Measurements from ENCODE around the gene DCAF4.
A peak's percentile ranks its signal among the peaks of the same experiment; 100 is the strongest.

DCAF4 gene, protein sequence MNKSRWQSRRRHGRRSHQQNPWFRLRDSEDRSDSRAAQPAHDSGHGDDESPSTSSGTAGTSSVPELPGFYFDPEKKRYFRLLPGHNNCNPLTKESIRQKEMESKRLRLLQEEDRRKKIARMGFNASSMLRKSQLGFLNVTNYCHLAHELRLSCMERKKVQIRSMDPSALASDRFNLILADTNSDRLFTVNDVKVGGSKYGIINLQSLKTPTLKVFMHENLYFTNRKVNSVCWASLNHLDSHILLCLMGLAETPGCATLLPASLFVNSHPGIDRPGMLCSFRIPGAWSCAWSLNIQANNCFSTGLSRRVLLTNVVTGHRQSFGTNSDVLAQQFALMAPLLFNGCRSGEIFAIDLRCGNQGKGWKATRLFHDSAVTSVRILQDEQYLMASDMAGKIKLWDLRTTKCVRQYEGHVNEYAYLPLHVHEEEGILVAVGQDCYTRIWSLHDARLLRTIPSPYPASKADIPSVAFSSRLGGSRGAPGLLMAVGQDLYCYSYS

DNA sequence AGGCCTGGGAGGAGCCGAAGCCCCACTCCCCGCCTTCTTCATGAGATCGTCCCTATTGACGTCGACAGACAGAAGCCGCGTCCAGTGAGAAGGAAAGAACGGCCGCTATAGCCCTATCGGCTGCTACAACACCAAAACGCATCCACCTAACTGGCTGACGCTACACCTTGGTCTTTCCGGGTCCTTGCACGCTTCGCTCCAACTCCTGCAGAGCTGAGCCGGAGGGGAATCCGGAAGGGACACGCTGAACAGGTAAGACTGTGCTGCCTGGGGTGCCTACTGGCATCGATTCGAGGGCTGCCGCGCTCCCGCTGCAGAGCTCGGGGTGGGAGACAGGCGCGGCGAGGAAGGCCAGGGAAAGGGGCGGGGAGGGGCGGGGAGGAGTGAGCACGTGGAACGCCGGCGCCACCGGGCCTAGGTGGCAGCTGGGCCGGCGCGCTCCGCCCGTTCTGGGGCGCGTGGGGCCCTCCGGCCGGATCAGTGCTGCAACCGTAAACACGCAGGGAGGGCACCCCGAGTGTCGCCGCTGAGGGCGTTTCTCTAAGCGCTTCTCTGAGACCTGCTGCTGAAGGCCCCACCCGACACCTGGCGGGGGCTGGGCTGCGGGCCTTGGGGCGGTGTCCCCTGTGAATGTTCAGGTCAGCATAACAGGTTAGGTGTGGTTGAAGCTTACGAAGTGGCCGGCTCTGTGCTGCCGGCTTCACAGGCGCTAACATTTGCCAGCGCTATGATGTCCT is at the start of gene DCAF4:
TSS of gene DCAF4 (plus strand) at position 173 of the 737 bp plus-strand sequence. CDS start 11,515 bp downstream, outside the sequence.
- peak; percentile 95 for DNase-seq

DNA sequence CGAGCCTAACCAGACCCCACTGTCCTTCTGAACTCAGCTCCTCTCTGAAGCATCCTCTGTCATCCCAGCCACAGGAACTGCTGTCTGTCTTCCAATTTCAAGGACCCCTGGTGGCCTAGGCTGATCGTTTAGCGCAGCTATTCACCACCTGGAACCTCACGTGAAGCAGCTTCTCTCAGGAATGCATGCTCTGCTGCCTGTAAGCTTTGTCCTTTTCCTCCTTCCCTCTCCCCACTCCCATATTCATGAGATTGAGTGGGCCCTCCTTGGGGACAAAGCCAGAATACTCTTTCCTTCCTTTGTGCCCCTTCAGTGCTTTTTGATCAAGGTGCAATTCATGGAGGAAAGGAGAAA is 49.6 kb upstream of the DCAF4 start:
- DNase-seq: no peak

DNA sequence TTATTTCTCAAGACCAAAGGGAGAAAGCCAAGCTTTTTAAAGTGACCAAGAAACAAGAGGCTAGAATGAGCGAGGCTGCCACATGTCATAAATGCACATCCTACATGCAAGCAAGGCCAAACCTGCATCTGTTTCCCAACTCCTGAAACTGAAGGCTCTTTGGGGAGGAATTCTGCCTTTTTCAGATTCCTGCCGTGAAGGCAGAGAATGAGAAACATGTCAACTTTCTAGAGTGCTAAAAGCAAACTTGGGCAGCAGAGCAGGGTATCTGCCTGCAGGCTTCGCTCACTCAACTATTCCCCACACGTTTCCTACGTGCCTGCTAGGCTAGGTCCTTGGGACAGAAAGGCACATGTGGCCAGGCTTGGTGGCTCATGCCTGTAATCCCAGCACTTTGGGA is 47.5 kb upstream of the DCAF4 start:
- no peak for DNase-seq

DNA sequence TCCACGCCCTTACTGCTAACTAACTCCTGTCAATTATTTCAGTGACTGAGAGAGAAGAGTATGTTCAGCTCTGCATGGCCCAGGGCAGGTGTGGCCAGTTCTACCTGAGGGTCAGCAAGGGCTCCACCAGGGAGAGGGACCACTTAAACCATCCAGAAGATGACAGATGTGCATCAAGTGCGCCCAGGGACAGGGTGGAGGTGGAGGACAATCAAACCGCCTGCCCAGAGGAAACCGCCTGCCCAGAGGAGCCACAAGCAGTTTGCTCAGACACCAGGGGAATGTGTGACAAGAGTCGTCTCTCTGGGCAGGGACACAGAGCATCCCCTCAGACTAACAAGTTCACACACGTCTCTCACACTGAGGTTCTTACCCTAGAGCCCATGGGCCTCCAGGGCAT is 46.8 kb upstream of the DCAF4 start:
- no peak for DNase-seq

DNA sequence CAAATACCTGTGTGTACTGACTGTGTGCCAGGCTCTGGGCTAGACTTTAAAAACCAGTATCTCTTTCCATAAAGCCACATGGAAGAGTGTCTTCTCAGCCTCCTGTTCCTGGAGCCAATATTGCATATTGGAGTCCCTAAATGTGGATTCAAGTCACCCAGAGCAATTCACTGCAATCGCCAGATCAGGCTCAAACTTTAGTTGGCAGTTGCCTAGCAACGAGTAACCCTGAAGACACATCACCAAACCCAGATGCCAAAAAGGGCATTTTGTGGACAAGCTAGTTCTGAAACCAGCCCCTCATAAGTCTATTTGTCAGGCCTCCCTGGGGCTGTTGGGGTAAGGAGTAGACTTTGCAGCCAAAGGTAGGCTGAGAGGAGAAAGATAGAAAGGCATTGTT is 46.1 kb upstream of the DCAF4 start:
- DNase-seq: no peak

DNA sequence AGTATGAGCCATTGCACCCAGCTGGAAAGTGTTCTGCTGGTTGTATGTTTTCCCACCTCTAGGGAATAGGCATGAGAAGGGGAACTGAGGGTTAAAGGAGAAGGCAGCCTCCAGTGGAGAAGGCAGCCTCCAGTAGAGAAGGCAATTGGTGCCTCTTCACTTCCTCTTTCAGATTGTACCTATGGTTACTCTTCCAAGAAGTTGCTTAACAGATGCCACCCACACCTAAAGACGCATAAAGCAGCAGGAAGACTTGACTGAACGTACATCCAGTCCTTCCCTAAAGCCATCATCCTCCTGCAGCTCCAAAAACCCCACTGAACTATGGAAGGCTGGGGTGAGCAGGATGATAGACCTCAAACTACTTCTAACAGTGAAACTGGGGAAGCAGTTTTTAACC is 45.4 kb upstream of the DCAF4 start:
- DNase-seq: no peak

DNA sequence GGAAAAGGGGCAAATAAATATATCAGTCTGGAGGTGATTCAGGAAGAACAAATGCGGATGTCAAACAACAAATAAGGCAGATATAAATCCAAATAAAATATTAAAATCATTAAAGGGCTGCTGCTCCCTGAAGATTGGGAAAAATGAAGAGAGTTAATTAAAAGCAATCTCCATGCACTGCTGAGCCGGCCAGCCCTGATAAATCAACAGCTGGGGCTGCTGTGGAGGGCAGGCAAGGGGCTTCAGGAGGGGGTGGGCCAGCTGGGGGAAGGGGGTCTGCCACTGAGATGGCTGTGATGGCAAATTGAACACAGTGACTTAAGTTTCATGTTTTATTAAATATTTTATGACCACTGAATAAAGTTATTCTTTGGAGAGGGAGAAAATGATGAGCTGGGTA is 44.7 kb upstream of the DCAF4 start:
- DNase-seq: no peak

DNA sequence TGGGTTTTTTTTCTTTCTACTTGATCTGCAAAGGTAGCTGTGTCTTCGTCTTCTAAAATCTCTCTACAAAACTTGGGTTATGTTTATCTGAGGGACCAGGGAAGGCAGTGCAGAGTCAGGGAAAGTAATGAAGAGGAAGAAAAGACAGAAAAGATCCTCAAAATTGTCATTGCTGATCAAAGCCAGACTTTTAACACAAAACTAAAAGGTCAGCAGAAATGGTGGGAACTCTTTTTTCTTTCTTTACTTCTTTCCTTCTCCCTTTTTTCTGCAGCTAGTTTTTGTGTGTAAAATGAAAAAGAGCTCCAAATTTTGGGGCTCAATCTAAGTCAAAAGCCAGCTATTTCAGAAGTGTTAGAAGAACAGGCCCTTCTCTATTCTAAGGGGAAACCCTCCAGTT is 44.2 kb upstream of the DCAF4 start:
- DNase-seq: no peak

DNA sequence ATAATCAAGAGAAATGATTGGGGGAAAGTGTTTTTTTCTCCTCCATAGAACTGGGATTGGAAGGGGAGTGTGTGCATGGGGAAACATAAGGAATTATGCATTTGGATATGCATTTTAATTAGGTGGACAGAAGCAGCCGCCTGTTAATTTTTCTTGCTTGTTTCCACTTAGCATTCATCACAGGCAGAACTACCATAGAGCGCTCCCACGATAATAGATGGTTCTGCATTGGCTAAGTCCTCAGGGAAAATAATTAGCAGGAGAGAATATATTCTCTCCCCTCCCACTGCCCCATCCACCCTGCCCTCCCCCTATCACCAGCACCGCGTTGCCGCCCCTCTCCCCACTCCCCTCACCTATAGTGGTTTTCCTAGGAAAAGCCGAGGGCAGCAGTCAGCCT is 43.8 kb upstream of the DCAF4 start:
- DNase-seq: no peak

DNA sequence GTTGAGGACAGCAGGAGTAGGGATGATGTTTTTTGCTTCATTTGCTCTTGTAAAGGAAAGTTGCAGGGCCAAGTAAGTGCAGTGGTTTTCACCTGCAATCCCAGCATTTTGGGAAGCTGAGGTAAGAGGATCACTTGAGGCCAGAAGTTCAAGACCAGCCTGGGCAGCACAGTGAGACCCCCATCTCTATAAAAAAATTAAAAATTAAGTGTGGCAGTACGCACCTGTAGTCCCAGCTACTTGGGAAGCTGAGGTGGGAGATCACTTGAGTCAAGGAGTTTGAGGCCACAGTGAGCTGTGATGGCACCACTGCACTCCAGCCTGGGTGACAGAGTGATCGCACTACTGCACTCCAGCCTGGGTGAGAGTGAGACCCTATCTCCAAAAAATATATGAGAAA is 43.2 kb upstream of the DCAF4 start:
- DNase-seq: no peak

DNA sequence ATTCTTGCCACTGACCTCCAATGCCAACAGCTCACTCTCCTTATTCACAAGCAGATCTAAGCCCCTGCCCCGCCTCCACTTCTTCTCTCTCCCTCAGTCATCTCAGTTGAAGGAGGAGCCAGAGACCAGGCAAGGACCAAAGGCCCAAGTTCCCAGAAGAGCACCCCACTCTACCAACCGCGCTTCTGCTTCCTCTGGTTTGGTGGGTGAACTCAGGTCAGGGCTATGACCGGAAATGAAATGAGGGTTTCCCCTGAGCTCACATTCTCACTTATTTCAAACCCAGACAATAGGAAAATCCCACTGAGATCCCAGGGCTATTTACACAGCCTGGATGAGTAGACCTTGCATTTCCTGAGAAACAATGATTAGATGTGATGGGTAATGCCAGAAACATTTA is 42.3 kb upstream of the DCAF4 start:
- no peak for DNase-seq

DNA sequence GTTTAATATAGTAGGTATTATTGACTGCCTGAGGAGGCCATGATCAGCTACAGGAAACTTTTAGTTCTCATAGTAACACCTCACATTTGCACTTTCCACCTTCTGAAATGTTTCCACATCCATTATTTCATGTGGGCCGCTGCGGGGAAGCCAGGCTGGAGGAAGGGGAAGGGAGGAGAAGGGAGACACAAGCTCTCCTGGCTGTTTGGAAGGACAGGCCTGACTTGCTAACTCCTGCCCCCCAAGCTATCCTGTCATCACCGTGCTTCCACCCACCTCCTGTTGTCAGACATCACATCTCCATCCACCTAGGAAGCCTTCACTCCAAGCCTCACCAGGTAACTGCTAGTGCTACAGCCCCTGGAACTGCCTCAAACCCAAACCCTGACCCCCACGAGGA is 41.9 kb upstream of the DCAF4 start:
- no peak for DNase-seq

DNA sequence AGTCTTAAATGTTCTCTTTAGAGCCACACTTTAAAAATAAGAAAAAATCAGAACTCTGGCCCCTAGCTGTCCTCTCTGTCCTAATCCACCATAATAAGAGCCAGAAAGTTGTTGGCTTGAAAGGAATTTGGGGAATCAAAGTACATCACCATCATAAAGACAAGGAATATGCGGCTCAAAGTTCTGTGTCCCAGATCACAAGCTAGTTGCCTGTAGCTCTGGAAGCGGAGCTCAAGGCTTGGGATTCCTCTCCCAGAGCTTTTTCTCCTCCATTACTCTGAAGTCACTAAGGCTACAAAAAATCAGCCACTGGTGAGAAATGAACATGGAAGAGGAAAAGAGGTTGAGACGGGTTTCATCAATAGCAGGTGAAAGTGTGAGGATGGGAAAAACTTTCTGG is 38.8 kb upstream of the DCAF4 start:
- DNase-seq: no peak

DNA sequence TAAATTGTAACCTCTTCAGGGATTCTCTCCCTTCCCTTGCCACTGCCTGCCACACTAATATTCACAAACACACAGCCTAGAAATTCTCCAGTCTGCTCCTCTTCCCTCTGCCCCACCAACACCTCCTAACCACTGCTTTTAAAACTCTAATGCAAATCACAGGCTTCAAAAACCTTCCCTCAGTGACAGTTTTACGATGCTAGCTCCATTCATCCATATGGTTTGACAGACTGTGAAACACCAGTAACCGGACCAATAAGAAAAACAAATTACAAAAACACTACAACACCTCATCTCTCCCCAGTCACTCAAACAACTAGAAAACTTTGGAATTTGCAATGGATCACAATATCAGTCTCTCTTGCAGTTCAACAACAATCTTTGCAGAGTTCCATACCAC is 38.1 kb upstream of the DCAF4 start:
- no peak for DNase-seq

DNA sequence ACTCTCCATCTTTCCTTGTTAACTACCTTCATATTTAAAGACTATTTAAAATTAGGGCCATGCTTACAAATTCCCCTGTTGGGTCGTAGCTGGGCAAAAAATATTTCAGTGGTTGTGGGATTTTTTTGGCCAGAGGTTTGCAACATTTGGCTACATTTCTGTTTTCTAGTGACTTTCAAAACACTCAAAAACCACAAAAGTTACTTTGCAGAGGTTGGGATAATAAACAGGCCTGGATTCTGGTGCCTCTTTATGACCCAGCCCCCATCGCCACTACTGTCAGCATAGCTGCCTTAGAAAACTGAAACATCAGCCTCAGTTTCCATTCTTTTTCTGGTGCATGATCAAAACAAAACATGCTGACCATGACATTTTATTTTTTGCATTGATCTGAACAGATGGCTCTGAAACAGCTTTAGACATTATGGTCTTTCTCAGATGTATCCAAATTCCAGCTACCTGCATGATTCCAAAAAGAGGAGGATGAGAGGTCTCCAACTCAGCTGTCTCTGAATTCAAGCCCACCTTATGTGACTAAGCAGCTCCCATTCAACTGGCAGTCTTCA is 37.5 kb upstream of the DCAF4 start:
- DNase-seq: no peak

DNA sequence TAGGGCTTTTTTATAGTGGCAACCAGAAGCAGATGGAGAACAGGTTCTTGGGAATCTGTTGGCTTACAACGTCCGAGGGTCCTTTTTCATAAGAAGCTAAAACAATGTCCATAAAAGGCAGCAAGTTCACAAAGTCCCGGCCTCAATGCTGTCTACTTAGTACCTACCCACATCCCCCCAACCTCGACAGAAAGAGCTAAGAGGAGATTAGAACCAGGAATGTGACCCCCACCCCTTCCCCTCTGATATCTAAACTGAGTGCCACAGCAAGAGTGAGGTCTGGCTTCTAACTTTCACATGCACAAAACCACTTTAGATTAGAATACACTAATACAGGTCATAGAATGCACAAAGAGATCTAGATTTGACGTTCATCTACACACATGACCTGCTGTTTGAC is 36.9 kb upstream of the DCAF4 start:
- no peak for DNase-seq

DNA sequence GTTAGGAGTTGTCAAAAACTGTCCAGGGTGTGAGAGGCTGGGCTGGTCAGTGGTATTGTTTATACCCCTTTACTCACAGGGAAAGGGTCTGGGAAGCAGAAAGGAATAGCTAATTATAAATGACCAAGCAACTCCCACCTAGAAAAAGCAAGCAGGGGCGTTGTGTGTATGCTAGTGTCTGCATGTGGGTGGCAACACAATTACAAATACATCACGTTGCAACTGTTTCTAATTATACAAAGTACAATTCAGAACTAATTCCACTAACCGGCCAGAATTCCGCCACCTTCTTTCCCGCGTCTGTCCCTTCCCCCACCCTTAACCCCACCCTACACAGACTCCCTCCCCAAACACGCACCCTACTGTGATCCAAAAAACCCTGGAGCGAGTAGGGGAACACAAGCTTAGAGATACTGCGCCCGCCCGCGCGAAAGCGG is 34.6 kb upstream of the DCAF4 start:
- no peak for DNase-seq

DNA sequence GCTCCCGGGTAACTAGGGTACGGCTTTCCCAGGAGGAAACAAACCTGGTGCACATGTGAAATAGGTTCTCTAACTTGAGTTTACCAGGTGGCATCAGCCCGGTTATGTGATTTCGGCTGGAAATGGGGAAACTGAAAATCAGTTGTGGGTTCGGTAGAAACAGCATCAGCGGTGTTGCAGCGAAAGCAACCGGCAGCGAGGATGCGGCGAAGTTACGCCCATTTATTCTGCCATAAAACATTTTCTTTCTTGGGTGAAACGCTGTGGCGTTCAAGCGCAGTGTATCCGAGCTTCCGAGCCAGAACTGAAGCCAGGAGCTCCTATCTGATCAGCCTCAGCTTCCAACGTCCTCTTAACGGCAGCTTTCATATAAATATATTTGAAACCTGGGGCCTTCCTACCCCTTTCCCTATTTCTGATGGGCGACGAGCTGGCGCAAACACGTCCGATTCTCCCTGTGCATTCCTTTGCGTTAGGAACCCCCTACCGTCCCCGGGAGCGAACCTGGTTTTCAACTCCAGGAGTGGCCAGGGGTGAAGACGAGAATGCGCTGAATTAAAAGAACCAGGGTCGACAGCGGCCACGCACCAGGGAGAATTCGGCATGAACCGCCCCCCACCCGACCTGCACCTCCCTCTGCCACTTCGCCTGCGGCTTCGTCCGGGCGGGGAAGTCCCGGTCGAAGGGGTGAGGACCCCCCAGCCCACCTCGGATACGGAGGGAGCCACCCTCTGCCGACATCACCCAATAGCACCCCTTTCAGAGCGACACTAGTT is 34.0 kb upstream of the DCAF4 start:
- no peak for DNase-seq

DNA sequence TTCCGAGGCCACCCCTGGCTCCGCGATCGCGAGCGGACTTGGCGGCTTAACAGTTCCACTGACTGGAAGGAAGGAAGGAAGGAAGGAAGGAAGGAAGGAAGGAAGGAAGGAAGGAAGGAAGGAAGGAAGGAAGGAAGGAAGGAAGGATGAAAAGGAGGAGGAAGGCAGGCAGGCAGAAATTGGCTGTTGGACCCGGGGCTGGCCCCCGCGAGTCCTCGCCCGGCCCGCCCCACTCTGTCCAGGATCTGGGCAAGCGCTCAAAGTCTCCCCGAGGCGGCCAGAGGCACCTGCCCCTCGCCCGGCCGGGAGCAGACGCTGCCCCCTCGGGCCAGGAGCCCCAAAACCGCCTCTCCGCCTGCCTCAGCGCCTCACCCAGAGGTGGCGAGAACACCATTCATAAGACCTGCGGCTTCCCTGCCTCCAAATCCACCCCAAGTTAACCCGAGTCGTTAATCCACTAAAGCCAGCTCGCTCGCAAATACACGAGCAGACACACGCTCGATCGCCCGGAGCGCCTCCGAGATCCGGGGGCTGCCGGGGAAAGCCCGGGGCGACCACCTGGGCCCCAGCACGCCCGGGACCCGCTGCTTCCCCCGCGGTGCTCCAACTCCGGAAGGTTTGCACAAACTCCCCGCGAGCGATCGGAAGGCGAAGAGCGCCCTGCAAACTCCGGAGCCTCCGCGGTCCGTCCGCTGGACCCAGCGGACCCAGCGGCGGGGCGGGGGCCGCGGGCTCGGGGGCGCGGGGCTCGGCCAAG is 33.2 kb upstream of the DCAF4 start:
- no peak for DNase-seq

DNA sequence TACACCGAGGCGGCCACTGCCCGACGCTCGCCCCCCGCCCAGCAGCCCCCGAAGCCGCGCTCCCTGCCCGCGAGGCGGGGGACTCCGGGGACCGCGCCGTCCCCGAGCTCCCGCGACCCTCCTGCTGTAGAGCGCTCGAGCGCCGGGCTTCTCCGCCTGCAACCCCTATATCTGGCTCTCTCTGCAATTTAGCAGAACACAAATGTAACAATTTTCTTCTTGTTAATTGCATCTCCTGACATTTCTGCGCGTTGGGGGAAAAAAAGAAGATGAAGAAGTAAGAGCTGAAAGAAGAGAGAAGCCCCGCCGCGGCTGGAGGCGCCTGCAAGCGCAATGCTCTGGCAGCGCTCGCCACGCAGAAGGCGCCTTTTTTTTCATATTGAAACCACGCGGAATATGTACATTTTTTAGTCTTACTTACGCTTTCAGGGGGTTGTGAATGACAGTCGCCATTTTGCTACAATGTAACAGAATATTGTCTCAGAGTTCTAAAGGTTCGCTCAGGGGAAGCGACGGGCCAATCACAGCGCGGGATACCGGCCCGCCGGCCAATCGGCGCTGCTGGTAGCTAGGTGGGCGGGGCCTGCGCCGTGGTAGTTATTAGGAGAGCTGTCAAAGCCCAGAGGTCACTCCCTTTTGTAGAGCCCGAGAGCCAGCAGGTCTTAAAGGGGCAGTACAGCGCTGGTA is 32.5 kb upstream of the DCAF4 start, which contains the start of gene DPF3:
TSS of gene DPF3 (minus strand) at position 466 of the 687 bp plus-strand sequence. CDS start at position 453, 13 bp downstream.
- peak; percentile 91 for DNase-seq

DNA sequence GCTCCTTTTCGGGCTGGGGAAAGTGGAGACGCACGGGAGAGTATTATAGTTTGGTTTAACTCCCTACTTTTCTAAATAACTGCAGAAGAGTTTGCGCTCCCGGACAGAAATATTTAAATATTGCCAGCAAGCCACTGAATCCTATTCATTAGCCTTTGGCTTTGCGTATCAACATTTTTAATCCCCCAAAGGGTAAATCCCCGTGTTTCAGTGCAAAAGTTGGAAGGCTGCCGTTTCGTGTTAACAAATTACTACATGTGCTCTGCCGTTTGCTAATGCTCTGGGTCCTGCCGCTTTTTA is 32.0 kb upstream of the DCAF4 start:
- no peak for DNase-seq

All from NCI-H1092 (cell line).